Measurements from ENCODE around the gene SLC50A1. TPM values are rescaled to one million over a fixed set of nuclear protein-coding genes. Genes with fewer than 3 reads are reported as not detected.
A peak's percentile ranks its signal among the peaks of the same experiment; 100 is the strongest.
"Not testable (repeated sequence)": the region's sequence is repeated elsewhere in the genome, so short reads cannot be mapped to it uniquely, and the experiment has no call there.

SLC50A1 gene
- total RNA-seq, 1 donor from 2014 or later = 20.8 TPM

- ATAC-seq = no peak
- intact Hi-C loops (cut with DNase I) = no loop called here
- no peak for DNase-seq (ENCODE audit: low spot score)
These were observed 24.8 kb upstream of the SLC50A1 start for GRCh38 chr1:155110826-155111225.

- intact Hi-C loops (cut with DNase I) = no loop called here
- ATAC-seq (no peak), DNase-seq (ENCODE audit: low spot score) (no peak)
These were observed 22.1 kb upstream of the SLC50A1 start for GRCh38 chr1:155113450-155113980.

DNA sequence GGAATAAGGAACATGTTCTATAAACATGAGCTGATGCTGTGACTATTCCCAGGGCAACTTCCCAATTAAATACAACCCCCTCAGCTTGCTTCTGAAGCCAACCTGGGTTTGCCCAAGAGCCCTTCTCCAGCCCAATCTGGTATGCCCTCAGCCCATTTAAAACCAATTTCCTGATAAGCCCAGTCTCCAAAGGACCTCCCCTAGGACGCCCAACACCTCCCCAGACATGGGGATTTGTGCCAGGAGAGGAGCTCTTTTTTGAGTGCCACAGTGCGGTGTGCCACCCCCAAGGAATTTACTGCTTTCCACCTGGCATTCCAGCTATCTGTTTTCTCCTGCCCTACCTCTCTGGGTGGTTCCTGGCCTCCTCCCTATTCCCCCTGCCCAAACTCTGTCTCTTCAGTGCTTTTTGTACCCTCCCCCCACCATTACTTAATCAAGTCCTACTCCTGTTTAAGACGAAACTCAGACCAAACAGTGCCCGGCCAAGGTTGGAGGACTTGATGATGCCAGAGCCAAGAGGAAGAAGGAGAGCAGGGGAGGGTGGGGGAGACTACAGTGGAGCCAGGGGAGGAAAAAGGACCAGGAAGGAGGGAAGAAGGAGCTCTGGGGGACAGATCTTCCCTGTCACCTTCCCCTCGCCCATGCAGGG, 19.4 kb upstream of the SLC50A1 start:
- intact Hi-C loops (cut with DNase I) = no loop called here
- DNase-seq (ENCODE audit: low spot score) (no peak), ATAC-seq (no peak)

GRCh38 chr1:155117610-155118009, 18.0 kb upstream of the SLC50A1 start:
- intact Hi-C loops (cut with DNase I) = no loop called here
- DNase-seq (ENCODE audit: low spot score) = no peak
- no peak for ATAC-seq

DNA sequence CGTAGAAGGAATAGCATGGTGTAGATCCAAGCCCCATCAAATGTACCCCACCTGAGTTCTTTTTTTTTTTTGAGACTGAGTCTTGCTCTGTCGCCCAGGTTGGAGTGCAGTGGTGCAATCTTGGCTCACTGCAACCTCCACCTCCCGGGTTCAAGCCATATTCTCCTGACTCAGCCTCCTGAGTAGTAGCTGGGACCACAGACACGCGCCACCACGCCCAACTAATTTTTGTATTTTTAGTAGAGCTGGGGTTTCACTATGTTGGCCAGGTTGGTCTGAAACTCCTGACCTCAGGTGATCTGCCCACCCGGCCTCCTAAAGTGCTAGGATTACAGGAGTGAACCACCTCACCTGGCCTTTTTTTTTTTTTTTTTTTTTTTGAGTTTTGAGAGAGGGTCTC, 17.6 kb upstream of the SLC50A1 start:
- DNase-seq (ENCODE audit: low spot score); intact Hi-C loops (cut with DNase I); ATAC-seq: not testable (repeated sequence)

DNA sequence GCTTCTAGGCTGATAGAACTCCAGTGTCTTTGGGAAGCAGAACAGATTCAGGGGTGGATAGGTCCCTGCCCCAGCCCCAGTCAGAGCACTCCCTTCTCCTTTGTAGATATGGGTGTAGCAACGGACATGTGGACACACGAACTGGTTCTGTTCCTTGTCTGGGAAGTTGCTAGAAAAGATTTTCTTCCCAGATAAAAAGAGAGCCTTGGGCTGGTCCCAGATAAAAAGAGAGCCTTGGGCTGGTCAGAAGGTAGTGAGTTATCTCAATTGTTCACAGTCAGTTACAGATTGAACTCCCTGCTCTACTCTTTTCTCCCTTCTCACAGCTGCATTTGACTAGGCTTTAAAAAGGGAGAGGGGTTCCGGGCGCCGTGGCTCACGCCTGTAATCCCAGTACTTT, 15.4 kb upstream of the SLC50A1 start:
- DNase-seq (ENCODE audit: low spot score) = no peak
- ATAC-seq = no peak
- intact Hi-C loops (cut with DNase I) = loop anchor here (10.0 kb wide), 1 partner anchor 55 kb away; the partner anchor contains the start of genes KRTCAP2 and TRIM46

- DNase-seq (ENCODE audit: low spot score) (no peak), ATAC-seq (no peak)
- intact Hi-C loops (cut with DNase I) = loop anchor here (10.0 kb wide), 1 partner anchor 54 kb away; the partner anchor contains the start of genes KRTCAP2 and TRIM46
These were observed 14.4 kb upstream of the SLC50A1 start for GRCh38 chr1:155121249-155121648.

- ATAC-seq = no peak
- no peak for DNase-seq (ENCODE audit: low spot score)
- intact Hi-C loops (cut with DNase I) = loop anchor here (10.0 kb wide), 1 partner anchor 52 kb away; the partner anchor contains the start of genes KRTCAP2 and TRIM46
These were observed 13.3 kb upstream of the SLC50A1 start for GRCh38 chr1:155122308-155122707.

- ATAC-seq (no peak), DNase-seq (ENCODE audit: low spot score) (no peak)
- intact Hi-C loops (cut with DNase I) = loop anchor here (10.0 kb wide), 1 partner anchor 51 kb away; the partner anchor contains the start of genes KRTCAP2 and TRIM46
These were observed 11.9 kb upstream of the SLC50A1 start for GRCh38 chr1:155123801-155124200.

DNA sequence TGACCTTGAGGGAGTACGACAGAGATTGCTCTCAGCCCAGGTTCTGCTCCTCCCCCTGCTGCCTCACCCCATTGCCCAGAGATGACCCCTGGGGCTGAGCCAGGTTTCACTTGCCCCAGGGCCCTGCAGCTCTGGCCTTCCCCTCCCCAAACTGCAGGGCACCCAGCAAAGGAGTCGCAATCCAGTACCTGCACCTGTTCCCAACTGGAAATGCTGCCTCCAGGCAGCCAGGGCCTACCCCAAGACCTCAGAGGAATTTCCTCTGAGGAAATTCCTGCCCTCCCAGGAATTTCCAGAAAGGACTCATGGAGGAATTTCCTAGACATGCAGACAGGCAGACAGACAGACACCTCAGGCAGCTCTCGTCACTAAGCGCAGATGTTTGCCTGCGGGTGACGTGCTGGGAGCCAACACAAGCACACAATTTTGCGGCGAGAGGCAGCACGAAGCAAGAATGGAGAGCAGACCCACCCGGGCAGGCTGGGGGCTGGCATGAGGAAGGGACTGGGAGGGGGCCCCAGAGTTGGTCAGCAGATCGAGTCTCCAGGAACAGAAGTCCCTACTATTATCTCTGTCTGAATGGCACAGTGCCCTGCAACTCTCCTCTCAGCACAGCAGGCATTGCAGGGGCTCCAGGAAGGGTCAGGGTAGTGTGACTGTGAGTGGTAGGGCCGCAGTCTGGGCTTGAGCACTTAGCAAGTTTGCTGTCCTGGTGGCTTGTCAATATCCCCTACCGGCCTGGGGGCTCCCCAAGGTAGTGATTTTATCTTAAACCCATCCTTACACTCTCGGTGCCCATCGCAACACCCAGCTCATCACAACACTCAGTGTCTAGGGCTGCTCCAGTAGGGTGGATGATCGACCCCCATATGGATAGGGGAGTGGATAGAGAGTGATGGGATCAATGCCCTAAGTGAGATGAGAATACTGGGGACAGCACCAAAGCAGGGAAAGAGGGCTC, 10.9 kb upstream of the SLC50A1 start:
- intact Hi-C loops (cut with DNase I) = loop anchor here (10.0 kb wide), 1 partner anchor 50 kb away; the partner anchor contains the start of genes KRTCAP2 and TRIM46
- no peak for ATAC-seq
- no peak for DNase-seq (ENCODE audit: low spot score)

DNA sequence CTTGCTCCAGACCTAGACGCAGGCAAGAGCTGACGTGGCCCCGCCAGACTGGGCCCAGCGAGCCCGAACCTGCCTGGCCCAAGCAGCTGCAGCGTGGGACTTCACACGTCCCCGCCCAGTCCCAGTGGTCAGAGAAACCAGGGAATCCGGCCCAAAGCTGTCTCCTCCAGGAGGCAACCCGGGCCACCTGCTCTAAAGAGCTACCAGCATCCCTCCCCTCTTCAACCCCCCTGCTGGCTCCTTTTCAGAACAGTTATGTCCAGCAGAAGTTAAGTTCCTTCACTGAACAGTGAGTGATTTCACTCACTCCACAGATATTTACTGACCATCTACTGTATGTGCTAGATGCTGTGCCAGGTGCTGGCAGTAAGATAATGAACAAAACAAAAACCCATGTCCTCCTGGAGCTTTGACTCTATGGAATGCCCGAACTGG, 10.1 kb upstream of the SLC50A1 start:
- ATAC-seq (no peak), DNase-seq (ENCODE audit: low spot score) (peak; percentile 61)
- intact Hi-C loops (cut with DNase I) = loop anchor here (10.0 kb wide), 1 partner anchor 49 kb away; the partner anchor contains the start of genes KRTCAP2 and TRIM46

DNA sequence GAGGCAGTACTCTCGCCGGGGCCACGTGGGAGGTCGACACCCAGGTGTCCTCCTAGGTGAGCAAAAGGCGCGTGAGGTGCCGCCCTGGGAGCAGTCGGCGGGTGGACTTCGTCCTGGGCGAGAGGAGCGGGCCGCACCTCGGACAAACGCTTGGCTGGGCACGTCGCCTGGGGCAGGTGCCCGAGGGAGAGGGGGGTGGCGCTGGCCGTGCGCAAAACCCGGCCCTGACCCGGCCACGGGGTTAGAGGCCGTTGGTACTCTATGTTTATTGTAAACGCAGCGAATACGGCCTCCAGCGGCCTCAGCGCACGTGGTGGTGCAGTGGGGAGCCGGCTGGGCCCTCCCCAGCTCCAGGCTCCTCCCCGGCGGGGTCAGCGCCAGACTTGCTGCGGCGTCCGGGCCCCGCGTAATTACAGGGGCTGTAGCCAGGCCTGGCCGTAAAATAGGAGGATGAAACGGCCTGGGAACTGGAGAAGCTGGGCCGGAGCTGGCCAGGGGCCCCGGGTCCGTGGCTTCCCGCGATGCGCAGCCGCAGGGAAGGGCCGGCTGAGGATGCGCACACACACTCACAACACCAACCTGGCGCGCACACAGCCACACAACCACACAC, 9.6 kb upstream of the SLC50A1 start:
- peak; percentile 85 for DNase-seq (ENCODE audit: low spot score)
- intact Hi-C loops (cut with DNase I) = loop anchor here (10.0 kb wide), 1 partner anchor 49 kb away; the partner anchor contains the start of genes KRTCAP2 and TRIM46
- peak; percentile 83 for ATAC-seq

- DNase-seq (ENCODE audit: low spot score) (peak; percentile 70), ATAC-seq (peak; percentile 45)
- intact Hi-C loops (cut with DNase I) = loop anchor here (10.0 kb wide), 1 partner anchor 48 kb away; the partner anchor contains the start of genes KRTCAP2 and TRIM46
These were observed 9.0 kb upstream of the SLC50A1 start for GRCh38 chr1:155126556-155127104.

GRCh38 chr1:155127105-155127966, 8.3 kb upstream of the SLC50A1 start, which contains the start of gene EFNA1:
EFNA1 (plus strand) TSS chr1:155127876; CDS start chr1:155127978, 102 bp downstream.
- ATAC-seq (peak; percentile 67), DNase-seq (ENCODE audit: low spot score) (peak; percentile 87)
- intact Hi-C loops (cut with DNase I) = loop anchor here (10.0 kb wide), 1 partner anchor 47 kb away; the partner anchor contains the start of genes KRTCAP2 and TRIM46

DNA sequence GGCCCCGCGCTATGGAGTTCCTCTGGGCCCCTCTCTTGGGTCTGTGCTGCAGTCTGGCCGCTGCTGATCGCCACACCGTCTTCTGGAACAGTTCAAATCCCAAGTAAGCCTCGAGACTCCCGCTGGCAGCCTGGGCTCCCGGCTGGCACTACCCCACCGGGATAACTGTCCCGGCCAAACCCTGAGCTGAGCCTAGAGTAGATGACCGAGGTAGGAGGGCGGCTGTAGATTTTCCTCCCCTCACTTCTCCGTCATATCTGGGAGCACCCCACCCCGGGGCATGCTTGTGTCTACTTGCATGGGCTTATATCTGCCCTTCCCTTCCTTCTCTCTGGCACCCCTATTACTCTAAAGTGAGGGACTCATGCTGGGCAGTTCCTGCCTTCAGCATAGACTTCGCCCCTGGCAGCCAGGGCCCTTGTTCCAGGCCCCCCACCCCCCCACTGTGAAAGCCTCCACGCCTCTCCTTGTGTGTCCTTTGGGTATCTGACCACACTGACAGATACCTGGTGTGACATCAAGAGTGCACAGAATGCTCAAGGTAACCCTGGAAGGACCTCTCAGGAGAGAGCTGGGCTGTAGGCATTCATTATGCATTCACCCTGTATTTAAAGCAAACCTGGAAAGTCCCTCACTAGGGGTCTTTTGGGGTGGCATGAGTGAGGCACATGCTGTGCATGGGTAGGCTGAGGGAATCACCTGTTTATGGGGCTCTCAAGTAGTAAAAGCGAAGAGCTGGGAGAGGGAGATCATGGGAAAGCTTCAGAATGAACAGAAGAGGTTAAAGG, 7.5 kb upstream of the SLC50A1 start:
- ATAC-seq (no peak), DNase-seq (ENCODE audit: low spot score) (no peak)
- intact Hi-C loops (cut with DNase I) = loop anchor here (10.0 kb wide), 1 partner anchor 47 kb away; the partner anchor contains the start of genes KRTCAP2 and TRIM46

GRCh38 chr1:155128755-155129473, 6.7 kb upstream of the SLC50A1 start:
- DNase-seq (ENCODE audit: low spot score) (peak; percentile 64), ATAC-seq (no peak)
- intact Hi-C loops (cut with DNase I) = loop anchor here (10.0 kb wide), 1 partner anchor 46 kb away; the partner anchor contains the start of genes KRTCAP2 and TRIM46

All from sciatic nerve (tissue), 2 donors.